AG09319 (cell line): ENCODE data around the gene TAS1R1.

Experiments used
- DNase-seq: peaks from one replicate; pipeline ENCODE4 v3.0.0-alpha.2; 2010; ENCODE audit warnings: low read depth; ENCODE audit errors: extremely low read depth
- TF ChIP-seq, protein P1 (sequence below): IDR thresholded peaks from 2 replicates; pipeline ENCODE4 v1.5.1; 2011; ENCODE audit warnings: low read depth, mild to moderate bottlenecking, inconsistent platforms, low read length, moderate library complexity

Gene TAS1R1

DNA sequence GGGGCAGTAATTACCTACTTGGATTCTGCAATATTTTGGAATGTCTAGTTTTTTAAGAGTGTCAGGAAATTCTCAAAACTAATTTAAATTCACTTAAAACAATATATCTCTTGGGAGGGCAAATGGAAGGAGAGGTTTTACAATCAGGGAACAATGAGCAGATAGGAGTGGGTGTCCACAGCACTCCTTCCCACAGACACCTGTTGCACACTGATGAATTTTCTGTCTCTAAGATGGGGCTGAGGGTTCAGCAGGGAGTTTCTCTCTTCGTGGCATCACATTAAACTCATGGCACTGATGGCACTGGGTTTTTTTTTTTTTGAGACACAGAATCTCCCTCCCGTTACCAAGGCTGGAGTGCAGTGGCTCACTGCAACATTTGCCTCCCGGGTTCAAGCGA lies 63.9 kb downstream of the TAS1R1 start:
- no peak for DNase-seq
- TF ChIP-seq, protein P1, sequence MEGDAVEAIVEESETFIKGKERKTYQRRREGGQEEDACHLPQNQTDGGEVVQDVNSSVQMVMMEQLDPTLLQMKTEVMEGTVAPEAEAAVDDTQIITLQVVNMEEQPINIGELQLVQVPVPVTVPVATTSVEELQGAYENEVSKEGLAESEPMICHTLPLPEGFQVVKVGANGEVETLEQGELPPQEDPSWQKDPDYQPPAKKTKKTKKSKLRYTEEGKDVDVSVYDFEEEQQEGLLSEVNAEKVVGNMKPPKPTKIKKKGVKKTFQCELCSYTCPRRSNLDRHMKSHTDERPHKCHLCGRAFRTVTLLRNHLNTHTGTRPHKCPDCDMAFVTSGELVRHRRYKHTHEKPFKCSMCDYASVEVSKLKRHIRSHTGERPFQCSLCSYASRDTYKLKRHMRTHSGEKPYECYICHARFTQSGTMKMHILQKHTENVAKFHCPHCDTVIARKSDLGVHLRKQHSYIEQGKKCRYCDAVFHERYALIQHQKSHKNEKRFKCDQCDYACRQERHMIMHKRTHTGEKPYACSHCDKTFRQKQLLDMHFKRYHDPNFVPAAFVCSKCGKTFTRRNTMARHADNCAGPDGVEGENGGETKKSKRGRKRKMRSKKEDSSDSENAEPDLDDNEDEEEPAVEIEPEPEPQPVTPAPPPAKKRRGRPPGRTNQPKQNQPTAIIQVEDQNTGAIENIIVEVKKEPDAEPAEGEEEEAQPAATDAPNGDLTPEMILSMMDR: no peak

GRCh38 chr1:6621429-6622391 lies 66.6 kb downstream of the TAS1R1 start:
- no peak for DNase-seq
- TF ChIP-seq, protein P1: no peak

- no peak for DNase-seq
- TF ChIP-seq, protein P1: no peak
Measured at GRCh38 chr1:6622396-6623152, 67.5 kb downstream of the TAS1R1 start.

DNA sequence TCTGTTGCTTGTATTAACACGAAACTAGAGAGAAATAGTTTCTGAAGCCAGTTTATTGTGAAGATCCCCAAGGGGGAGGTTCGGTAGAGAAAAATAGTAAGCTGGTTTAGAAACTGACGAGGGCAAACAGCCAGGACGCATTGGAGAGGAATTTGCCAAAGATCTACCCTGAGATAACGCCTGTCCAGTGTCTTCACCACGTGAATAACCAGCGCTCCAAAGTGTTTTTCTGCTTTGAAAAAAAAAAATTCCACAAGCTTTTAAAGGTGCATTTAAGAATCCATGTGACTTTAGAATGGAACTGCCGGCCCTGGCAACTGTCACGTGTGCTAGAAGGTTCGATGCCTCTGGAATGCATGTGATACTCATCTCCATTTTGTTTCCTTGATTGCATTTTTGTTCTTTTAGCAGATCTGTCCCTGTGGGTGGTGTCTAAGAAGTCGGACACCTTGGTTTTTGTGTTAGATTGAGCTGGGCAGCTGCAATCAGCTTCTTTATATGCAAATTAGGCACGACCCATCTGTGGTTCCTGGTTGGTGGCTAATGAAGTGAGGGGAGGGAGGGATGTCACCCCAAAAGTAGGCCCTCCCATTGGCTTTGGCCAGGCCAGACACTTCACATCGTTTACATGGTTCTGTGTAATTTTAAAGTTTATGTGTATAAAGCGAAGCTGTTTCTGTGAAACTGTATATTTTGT lies 68.3 kb downstream of the TAS1R1 start:
- TF ChIP-seq, protein P1: no peak
- no peak for DNase-seq

GRCh38 chr1:6624710-6625583 lies 69.8 kb downstream of the TAS1R1 start, which contains the start of gene THAP3:
Gene THAP3, plus strand, starts transcription at chr1:6624868. Its CDS starts 351 bp downstream, at chr1:6625219.
- TF ChIP-seq, protein P1: no peak
- DNase-seq: no peak

GRCh38 chr1:6625584-6626149 lies 70.6 kb downstream of the TAS1R1 start:
- TF ChIP-seq, protein P1: no peak
- DNase-seq: no peak
